GM23338 (cell line): Measurements from ENCODE around the gene KRT75. TPM values are rescaled to one million over a fixed set of nuclear protein-coding genes. Genes with fewer than 3 reads are reported as not detected.

Source experiments
- ATAC-seq: fragments of 200-7000 bp; cut with Tn5 transposase; 3 replicates; pipeline ENCODE4 v1.9.1; 2020
- DNase-seq: peaks from one replicate; pipeline ENCODE4 v3.0.0-alpha.2; 2015; ENCODE audit warnings: low spot score
- H2AFZ ChIP-seq: fragments of 200-600 bp; sonication (generic); 2 replicates; pipeline ENCODE4 v1.8.0; 2016; ENCODE audit warnings: antibody characterized with exemption, mild to moderate bottlenecking, moderate library complexity
- H3F3A ChIP-seq: fragments of 200-600 bp; sonication (generic); replicated peaks from 2 replicates; pipeline ENCODE4 v1.8.0; 2017; ENCODE audit warnings: antibody characterized with exemption, mixed run types, low read depth
- H3K27ac ChIP-seq: fragments of 200-600 bp; sonication (generic); 2 replicates; pipeline ENCODE4 v1.6.1; 2016; ENCODE audit warnings: low read depth
- H3K27me3 ChIP-seq: fragments of 200-600 bp; sonication (generic); 2 replicates; pipeline ENCODE4 v1.8.0; 2016; ENCODE audit warnings: mild to moderate bottlenecking, mixed run types, moderate library complexity; ENCODE audit not compliant: insufficient read depth
- H3K36me3 ChIP-seq: fragments of 200-600 bp; sonication (generic); 2 replicates; pipeline ENCODE4 v1.8.0; 2016; ENCODE audit warnings: mild to moderate bottlenecking; ENCODE audit not compliant: insufficient read depth
- H3K4me1 ChIP-seq: fragments of 200-600 bp; sonication (generic); 2 replicates; pipeline ENCODE4 v1.8.0; 2016; ENCODE audit warnings: mild to moderate bottlenecking, moderate library complexity; ENCODE audit not compliant: insufficient read depth
- H3K4me2 ChIP-seq: fragments of 200-600 bp; sonication (generic); 2 replicates; pipeline ENCODE4 v1.7.1; 2017; ENCODE audit warnings: mixed run types
- H3K4me3 ChIP-seq: fragments of 200-600 bp; sonication (generic); 2 replicates; pipeline ENCODE4 v1.6.1; 2016; ENCODE audit warnings: mixed run types
- H3K79me2 ChIP-seq: fragments of 200-600 bp; sonication (generic); replicated peaks from 2 replicates; pipeline ENCODE4 v1.8.0; 2017; ENCODE audit warnings: mild to moderate bottlenecking; ENCODE audit not compliant: insufficient read depth
- H3K9me2 ChIP-seq: fragments of 200-600 bp; sonication (generic); 2 replicates; pipeline ENCODE4 v1.8.0; 2017; ENCODE audit not compliant: insufficient read depth
- H4K20me1 ChIP-seq: fragments of 200-600 bp; sonication (generic); replicated peaks from 2 replicates; pipeline ENCODE4 v1.8.0; 2017; ENCODE audit warnings: mild to moderate bottlenecking; ENCODE audit not compliant: insufficient read depth
- H3K27ac Mint-ChIP-seq: 2 replicates; pipeline ENCODE4 v1.8.0; 2020; ENCODE audit warnings: inconsistent platforms, mild to moderate bottlenecking, moderate library complexity, mixed read lengths
- H3K27me3 Mint-ChIP-seq: 3 replicates; pipeline ENCODE4 v1.8.0; 2022; ENCODE audit warnings: low read depth, mild to moderate bottlenecking, moderate library complexity, mixed read lengths, inconsistent platforms; ENCODE audit not compliant: insufficient read depth, poor library complexity
- H3K36me3 Mint-ChIP-seq: 3 replicates; pipeline ENCODE4 v1.8.0; 2021; ENCODE audit warnings: low read depth, mild to moderate bottlenecking, inconsistent platforms, moderate library complexity, mixed read lengths
- H3K4me1 Mint-ChIP-seq: 3 replicates; pipeline ENCODE4 v1.8.0; 2020; ENCODE audit warnings: mild to moderate bottlenecking, inconsistent platforms, mixed read lengths
- H3K4me3 Mint-ChIP-seq: 3 replicates; pipeline ENCODE4 v1.8.0; 2021; ENCODE audit warnings: moderate library complexity, mild to moderate bottlenecking, inconsistent platforms, mixed read lengths
- H3K9me3 Mint-ChIP-seq: 3 replicates; pipeline ENCODE4 v1.8.0; 2020; ENCODE audit warnings: moderate library complexity, mild to moderate bottlenecking, inconsistent platforms, mixed read lengths
- CREB1 ChIP-seq: fragments of 250-450 bp; sonication (Bioruptor Pico); IDR thresholded peaks from 2 replicates; pipeline ENCODE4 v1.5.0; 2020; ENCODE audit warnings: low read depth, mild to moderate bottlenecking, moderate library complexity
- EZH2phosphoT487 ChIP-seq: fragments of 200-600 bp; sonication (generic); IDR thresholded peaks from one replicate; pipeline ENCODE4 v1.8.1; 2018; ENCODE audit warnings: antibody characterized with exemption; ENCODE audit not compliant: unreplicated experiment
- POLR2AphosphoS5 ChIP-seq: IDR thresholded peaks from 2 replicates; pipeline ENCODE4 v1.6.1; 2016; ENCODE audit warnings: antibody characterized with exemption, low read depth
- ZNF331 ChIP-seq: fragments of 250-450 bp; sonication (Bioruptor Pico); IDR thresholded peaks from 2 replicates; pipeline ENCODE4 v1.5.0; 2020; ENCODE audit warnings: low read depth, mild to moderate bottlenecking, moderate library complexity
- polyA plus RNA-seq: library from polyadenylated mRNA; unstranded; fragments of >200 nt; fragmentation: Nextera tagmentation; extraction: Ambion mirVana; gene quantifications from 2 replicates; pipeline ENCODE4 v1.2.1, GENCODE V29; 2016
- total RNA-seq: library from RNA; depleted of rRNA; stranded (reverse); fragments of >200 nt; shearing (Covaris generic); gene quantifications from 2 replicates; pipeline ENCODE4 v1.2.3, GENCODE V29; 2014
- TF ChIP-seq, protein P1 (sequence below): IDR thresholded peaks from 2 replicates; pipeline ENCODE4 v1.6.1; 2016; ENCODE audit warnings: antibody characterized with exemption
- TF ChIP-seq, protein P2 (sequence below), 2 experiments: fragments of 200-600 bp in 1 of 2; sonication (generic) in 1 of 2; conservative IDR thresholded peaks; 2 replicates each; pipeline versions ENCODE4 v1.5.1 to v1.6.1; 2016 to 2017; ENCODE audit warnings: antibody characterized with exemption in 2 of 2, low read depth in 2 of 2, mild to moderate bottlenecking in 2 of 2, moderate library complexity in 1 of 2
- TF ChIP-seq, protein P3 (sequence below): fragments of 250-450 bp; sonication (Bioruptor Pico); IDR thresholded peaks from 2 replicates; pipeline ENCODE4 v1.5.0; 2020; ENCODE audit warnings: mild to moderate bottlenecking, moderate library complexity

KRT75 gene
- total and polyA plus RNA-seq, 2 experiments from 2014 or later: not detected

DNA sequence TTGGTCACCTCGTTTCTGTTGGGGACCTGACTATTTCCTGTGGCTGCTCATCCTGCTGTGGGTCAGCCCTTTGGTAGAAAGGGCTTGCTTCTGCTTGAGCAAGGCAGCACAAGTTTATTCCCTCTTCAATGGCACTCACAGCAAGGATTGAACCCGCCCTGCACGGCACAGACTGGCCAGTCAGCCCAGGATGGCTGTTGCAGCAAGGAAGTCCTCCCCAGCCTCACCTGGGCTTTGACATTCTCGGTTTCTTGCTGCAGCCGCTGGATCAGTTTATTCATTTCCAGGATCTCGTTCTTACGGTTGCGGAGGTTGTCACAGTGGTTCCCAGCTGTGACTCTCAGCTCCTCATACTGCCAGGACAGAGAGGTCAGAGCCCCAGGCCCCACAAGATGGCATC is 37.5 kb downstream of the KRT75 start:
- Mint-ChIP-seq H3K9me3 (no peaks in the 10 kb centered on the region; the same call in 1 of the 3 replicates), H3K4me3 (no peak overlapping the region), H3K27me3 (peaks cover 3% of the 10 kb centered on the region), H3K36me3 (no peaks in the 10 kb centered on the region), H3K4me1 (no peaks in the 10 kb centered on the region; the same call in 2 of the 3 replicates), H3K27ac (no peak overlapping the region)
- H3K9me2 ChIP-seq: no peaks in the 10 kb centered on the region
- H4K20me1 ChIP-seq: no peaks in the 10 kb centered on the region
- H3K4me2 ChIP-seq: no peak overlapping the region
- H3K4me1 ChIP-seq: no peaks in the 10 kb centered on the region
- no peak overlapping the region for H2AFZ ChIP-seq
- H3K27ac ChIP-seq: no peak overlapping the region
- no peaks in the 10 kb centered on the region for H3K79me2 ChIP-seq
- no peaks in the 10 kb centered on the region for H3K36me3 ChIP-seq
- no peak overlapping the region for H3K4me3 ChIP-seq
- no peak for TF ChIP-seq EZH2phosphoT487
- TF ChIP-seq, protein P1, sequence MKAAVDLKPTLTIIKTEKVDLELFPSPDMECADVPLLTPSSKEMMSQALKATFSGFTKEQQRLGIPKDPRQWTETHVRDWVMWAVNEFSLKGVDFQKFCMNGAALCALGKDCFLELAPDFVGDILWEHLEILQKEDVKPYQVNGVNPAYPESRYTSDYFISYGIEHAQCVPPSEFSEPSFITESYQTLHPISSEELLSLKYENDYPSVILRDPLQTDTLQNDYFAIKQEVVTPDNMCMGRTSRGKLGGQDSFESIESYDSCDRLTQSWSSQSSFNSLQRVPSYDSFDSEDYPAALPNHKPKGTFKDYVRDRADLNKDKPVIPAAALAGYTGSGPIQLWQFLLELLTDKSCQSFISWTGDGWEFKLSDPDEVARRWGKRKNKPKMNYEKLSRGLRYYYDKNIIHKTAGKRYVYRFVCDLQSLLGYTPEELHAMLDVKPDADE: no peak
- TF ChIP-seq POLR2AphosphoS5: no peak
- TF ChIP-seq ZNF331: no peak
- no peak for TF ChIP-seq CREB1
- no peak for ATAC-seq
- H3K27me3 ChIP-seq: no peaks in the 10 kb centered on the region
- DNase-seq: no peak
- no peaks in the 10 kb centered on the region for H3F3A ChIP-seq

DNA sequence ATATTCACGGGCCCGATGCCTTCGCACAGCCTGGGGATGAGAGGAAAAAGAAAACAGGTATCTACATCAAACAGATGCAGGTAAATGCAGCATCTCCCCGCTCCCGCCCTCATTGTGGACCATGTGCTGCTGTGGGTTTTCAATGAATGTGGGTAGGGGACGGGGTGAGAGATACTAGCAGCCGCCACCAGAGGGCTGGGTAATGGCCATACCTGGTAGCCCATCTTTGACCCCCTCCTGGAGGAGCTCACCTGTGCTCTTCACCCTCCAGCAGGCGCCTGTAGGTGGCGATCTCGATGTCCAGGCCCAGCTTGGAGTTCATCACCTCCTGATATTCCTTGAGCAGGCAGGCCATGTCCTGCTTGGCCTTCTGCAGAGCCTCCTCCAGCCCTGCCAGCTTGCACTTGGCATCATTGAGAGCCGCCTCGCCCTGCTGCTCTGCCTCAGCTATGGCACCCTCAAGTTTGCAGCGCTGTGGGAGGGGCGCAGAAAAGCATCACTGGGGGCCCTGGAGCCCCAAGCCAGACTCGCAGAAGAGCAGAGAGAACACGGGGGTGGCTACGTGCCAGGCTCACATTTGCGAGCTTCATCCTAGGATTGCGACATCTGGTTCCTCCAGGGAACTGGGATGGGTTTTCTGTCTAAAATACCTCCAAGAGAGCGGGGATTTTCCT is 38.3 kb downstream of the KRT75 start:
- H3K4me1 ChIP-seq: no peaks in the 10 kb centered on the region
- peaks cover 3% of the 10 kb centered on the region for H3K27me3 Mint-ChIP-seq
- H3K4me2 ChIP-seq: no peak overlapping the region
- TF ChIP-seq, protein P2, sequence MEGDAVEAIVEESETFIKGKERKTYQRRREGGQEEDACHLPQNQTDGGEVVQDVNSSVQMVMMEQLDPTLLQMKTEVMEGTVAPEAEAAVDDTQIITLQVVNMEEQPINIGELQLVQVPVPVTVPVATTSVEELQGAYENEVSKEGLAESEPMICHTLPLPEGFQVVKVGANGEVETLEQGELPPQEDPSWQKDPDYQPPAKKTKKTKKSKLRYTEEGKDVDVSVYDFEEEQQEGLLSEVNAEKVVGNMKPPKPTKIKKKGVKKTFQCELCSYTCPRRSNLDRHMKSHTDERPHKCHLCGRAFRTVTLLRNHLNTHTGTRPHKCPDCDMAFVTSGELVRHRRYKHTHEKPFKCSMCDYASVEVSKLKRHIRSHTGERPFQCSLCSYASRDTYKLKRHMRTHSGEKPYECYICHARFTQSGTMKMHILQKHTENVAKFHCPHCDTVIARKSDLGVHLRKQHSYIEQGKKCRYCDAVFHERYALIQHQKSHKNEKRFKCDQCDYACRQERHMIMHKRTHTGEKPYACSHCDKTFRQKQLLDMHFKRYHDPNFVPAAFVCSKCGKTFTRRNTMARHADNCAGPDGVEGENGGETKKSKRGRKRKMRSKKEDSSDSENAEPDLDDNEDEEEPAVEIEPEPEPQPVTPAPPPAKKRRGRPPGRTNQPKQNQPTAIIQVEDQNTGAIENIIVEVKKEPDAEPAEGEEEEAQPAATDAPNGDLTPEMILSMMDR (conservative IDR thresholded peaks at IDR 0.05; ENCODE audit: low read depth in 2 of 2): peak; percentile 85 to 89
- TF ChIP-seq, protein P3, sequence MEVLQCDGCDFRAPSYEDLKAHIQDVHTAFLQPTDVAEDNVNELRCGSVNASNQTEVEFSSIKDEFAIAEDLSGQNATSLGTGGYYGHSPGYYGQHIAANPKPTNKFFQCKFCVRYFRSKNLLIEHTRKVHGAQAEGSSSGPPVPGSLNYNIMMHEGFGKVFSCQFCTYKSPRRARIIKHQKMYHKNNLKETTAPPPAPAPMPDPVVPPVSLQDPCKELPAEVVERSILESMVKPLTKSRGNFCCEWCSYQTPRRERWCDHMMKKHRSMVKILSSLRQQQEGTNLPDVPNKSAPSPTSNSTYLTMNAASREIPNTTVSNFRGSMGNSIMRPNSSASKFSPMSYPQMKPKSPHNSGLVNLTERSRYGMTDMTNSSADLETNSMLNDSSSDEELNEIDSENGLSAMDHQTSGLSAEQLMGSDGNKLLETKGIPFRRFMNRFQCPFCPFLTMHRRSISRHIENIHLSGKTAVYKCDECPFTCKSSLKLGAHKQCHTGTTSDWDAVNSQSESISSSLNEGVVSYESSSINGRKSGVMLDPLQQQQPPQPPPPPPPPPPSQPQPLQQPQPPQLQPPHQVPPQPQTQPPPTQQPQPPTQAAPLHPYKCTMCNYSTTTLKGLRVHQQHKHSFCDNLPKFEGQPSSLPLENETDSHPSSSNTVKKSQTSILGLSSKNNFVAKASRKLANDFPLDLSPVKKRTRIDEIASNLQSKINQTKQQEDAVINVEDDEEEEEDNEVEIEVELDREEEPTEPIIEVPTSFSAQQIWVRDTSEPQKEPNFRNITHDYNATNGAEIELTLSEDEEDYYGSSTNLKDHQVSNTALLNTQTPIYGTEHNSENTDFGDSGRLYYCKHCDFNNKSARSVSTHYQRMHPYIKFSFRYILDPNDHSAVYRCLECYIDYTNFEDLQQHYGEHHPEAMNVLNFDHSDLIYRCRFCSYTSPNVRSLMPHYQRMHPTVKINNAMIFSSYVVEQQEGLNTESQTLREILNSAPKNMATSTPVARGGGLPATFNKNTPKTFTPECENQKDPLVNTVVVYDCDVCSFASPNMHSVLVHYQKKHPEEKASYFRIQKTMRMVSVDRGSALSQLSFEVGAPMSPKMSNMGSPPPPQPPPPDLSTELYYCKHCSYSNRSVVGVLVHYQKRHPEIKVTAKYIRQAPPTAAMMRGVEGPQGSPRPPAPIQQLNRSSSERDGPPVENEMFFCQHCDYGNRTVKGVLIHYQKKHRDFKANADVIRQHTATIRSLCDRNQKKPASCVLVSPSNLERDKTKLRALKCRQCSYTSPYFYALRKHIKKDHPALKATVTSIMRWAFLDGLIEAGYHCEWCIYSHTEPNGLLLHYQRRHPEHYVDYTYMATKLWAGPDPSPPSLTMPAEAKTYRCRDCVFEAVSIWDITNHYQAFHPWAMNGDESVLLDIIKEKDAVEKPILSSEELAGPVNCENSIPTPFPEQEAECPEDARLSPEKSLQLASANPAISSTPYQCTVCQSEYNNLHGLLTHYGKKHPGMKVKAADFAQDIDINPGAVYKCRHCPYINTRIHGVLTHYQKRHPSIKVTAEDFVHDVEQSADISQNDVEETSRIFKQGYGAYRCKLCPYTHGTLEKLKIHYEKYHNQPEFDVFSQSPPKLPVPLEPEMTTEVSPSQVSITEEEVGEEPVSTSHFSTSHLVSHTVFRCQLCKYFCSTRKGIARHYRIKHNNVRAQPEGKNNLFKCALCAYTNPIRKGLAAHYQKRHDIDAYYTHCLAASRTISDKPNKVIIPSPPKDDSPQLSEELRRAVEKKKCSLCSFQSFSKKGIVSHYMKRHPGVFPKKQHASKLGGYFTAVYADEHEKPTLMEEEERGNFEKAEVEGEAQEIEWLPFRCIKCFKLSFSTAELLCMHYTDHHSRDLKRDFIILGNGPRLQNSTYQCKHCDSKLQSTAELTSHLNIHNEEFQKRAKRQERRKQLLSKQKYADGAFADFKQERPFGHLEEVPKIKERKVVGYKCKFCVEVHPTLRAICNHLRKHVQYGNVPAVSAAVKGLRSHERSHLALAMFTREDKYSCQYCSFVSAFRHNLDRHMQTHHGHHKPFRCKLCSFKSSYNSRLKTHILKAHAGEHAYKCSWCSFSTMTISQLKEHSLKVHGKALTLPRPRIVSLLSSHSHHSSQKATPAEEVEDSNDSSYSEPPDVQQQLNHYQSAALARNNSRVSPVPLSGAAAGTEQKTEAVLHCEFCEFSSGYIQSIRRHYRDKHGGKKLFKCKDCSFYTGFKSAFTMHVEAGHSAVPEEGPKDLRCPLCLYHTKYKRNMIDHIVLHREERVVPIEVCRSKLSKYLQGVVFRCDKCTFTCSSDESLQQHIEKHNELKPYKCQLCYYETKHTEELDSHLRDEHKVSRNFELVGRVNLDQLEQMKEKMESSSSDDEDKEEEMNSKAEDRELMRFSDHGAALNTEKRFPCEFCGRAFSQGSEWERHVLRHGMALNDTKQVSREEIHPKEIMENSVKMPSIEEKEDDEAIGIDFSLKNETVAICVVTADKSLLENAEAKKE (CRISPR knock-in tag): peak; percentile 77; the same call in 1 of the 2 replicates
- TF ChIP-seq ZNF331 (no peak), CREB1 (peak; percentile 45; the same call in 1 of the 2 replicates), POLR2AphosphoS5 (no peak)
- no peaks in the 10 kb centered on the region; the same call in 2 of the 3 replicates for H3K4me1 Mint-ChIP-seq
- H3K27ac ChIP-seq: no peak overlapping the region
- peak; percentile 98 for ATAC-seq
- H3K36me3 Mint-ChIP-seq: no peaks in the 10 kb centered on the region
- H3K9me3 Mint-ChIP-seq: no peaks in the 10 kb centered on the region; the same call in 1 of the 3 replicates
- H3K79me2 ChIP-seq: no peaks in the 10 kb centered on the region
- no peak overlapping the region for H3K4me3 ChIP-seq
- peak overlapping the region; percentile 91 for H2AFZ ChIP-seq
- H3K27ac Mint-ChIP-seq: no peak overlapping the region
- H3K4me3 Mint-ChIP-seq: no peak overlapping the region
- no peaks in the 10 kb centered on the region for H3K9me2 ChIP-seq
- H3F3A ChIP-seq: no peaks in the 10 kb centered on the region
- H3K36me3 ChIP-seq: no peaks in the 10 kb centered on the region
- H4K20me1 ChIP-seq: no peaks in the 10 kb centered on the region
- H3K27me3 ChIP-seq: no peaks in the 10 kb centered on the region
- DNase-seq: peak; percentile 96
